Ectodermal cell (in vitro differentiated cells): Measurements from ENCODE around the gene LRRC8D. TPM values are rescaled to one million over a fixed set of nuclear protein-coding genes. Genes with fewer than 3 reads are reported as not detected.
A peak's percentile ranks its signal among the peaks of the same experiment; 100 is the strongest.
"Not testable (repeated sequence)": the region's sequence is repeated elsewhere in the genome, so short reads cannot be mapped to it uniquely, and the experiment has no call there.

Source experiments
- H3K27ac ChIP-seq: 2 replicates; pipeline ENCODE4 v1.7.0; 2013; ENCODE audit warnings: mild to moderate bottlenecking, low read depth, low read length; ENCODE audit not compliant: insufficient read depth, poor library complexity, severe bottlenecking
- H3K27me3 ChIP-seq: 2 replicates; pipeline ENCODE4 v1.7.0; 2013; ENCODE audit warnings: mild to moderate bottlenecking, low read length; ENCODE audit not compliant: insufficient read depth, control insufficient read depth, poor library complexity, severe bottlenecking
- H3K36me3 ChIP-seq: one replicate; pipeline ENCODE4 v1.7.0; 2013; ENCODE audit warnings: low read length; ENCODE audit not compliant: control insufficient read depth, insufficient read depth
- H3K4me1 ChIP-seq: one replicate; pipeline ENCODE4 v1.7.0; 2013; ENCODE audit warnings: low read length; ENCODE audit not compliant: control insufficient read depth, insufficient read depth
- H3K4me3 ChIP-seq: 2 replicates; pipeline ENCODE4 v1.7.0; 2013; ENCODE audit warnings: low read depth, low read length, control low read depth; ENCODE audit not compliant: insufficient read depth
- H3K9me3 ChIP-seq: 2 replicates; pipeline ENCODE4 v1.7.0; 2013; ENCODE audit warnings: mild to moderate bottlenecking, low read length, moderate library complexity; ENCODE audit not compliant: control insufficient read depth
- WGBS, 2 experiments: methylation state at CpG; one replicate each; pipeline ENCODE4 v1.1.7; 2013; ENCODE audit warnings: missing lambda C conversion rate in 2 of 2; 5-methylcytosine and 5-hydroxymethylcytosine counted together
- polyA plus RNA-seq, 4 experiments: library from polyadenylated mRNA; stranded (reverse); fragments of 50-300 nt; gene quantifications; one replicate each; pipeline ENCODE4 v1.2.3, GENCODE V29; 2013

The LRRC8D gene
- 39.7 TPM for polyA plus RNA-seq (2013, experiment 1 of 4)
- polyA plus RNA-seq (2013, experiment 2 of 4) = 47.8 TPM
- 32.3 TPM for polyA plus RNA-seq (2013, experiment 3 of 4)
- 34.0 TPM for polyA plus RNA-seq (2013, experiment 4 of 4)

GRCh38 chr1:89820422-89821321 lies at the start of gene LRRC8D:
Gene LRRC8D (plus strand): TSS chr1:89821032. CDS start chr1:89933069, 112,037 bp downstream.
- WGBS, 2 experiments = 1% methylated on average over 82 of the region's 82 CpGs
- H3K4me1 ChIP-seq = peaks cover 10% of the 10 kb centered on the region
- H3K27ac ChIP-seq = peak within 1 kb of the TSS; percentile 84
- H3K27me3 ChIP-seq = peaks cover 11% of the 10 kb centered on the region
- H3K36me3 ChIP-seq = no peaks in the 10 kb centered on the region
- no peaks in the 10 kb centered on the region for H3K9me3 ChIP-seq
- H3K4me3 ChIP-seq = peak within 1 kb of the TSS; percentile 94

- Histone ChIP-seq H3K27me3 (no peaks in the 10 kb centered on the region), H3K27ac (no peak overlapping the region), H3K36me3 (no peaks in the 10 kb centered on the region), H3K9me3 (no peaks in the 10 kb centered on the region), H3K4me3 (no peak overlapping the region), H3K4me1 (no peaks in the 10 kb centered on the region)
- 84 to 94% methylated on average over 4 to 5 of the region's 5 CpGs for WGBS, 2 experiments
Observed at GRCh38 chr1:89771991-89772560, 48.8 kb upstream of the LRRC8D start.

- not testable (repeated sequence) for H3K27me3 ChIP-seq, H3K9me3 ChIP-seq, H3K27ac ChIP-seq, H3K36me3 ChIP-seq, H3K4me3 ChIP-seq, H3K4me1 ChIP-seq
- WGBS, 2 experiments = 86 to 90% methylated on average over 1 of the region's 1 CpG
Observed at GRCh38 chr1:89776104-89776503, 44.7 kb upstream of the LRRC8D start.

GRCh38 chr1:89777271-89777670 lies 43.6 kb upstream of the LRRC8D start:
- not testable (repeated sequence) for H3K4me3 ChIP-seq, H3K9me3 ChIP-seq, H3K27ac ChIP-seq, H3K27me3 ChIP-seq, H3K4me1 ChIP-seq, H3K36me3 ChIP-seq
- 85 to 86% methylated on average over 2 of the region's 2 CpGs for WGBS, 2 experiments

GRCh38 chr1:89779151-89779940 lies 41.5 kb upstream of the LRRC8D start:
- 94 to 95% methylated on average over 4 to 6 of the region's 6 CpGs for WGBS, 2 experiments
- H3K27me3 ChIP-seq = no peaks in the 10 kb centered on the region
- H3K4me1 ChIP-seq = no peaks in the 10 kb centered on the region
- no peaks in the 10 kb centered on the region for H3K36me3 ChIP-seq
- no peaks in the 10 kb centered on the region for H3K9me3 ChIP-seq
- H3K27ac ChIP-seq = no peak overlapping the region
- no peak overlapping the region for H3K4me3 ChIP-seq

GRCh38 chr1:89780721-89781120 lies 40.1 kb upstream of the LRRC8D start:
- no peaks in the 10 kb centered on the region for H3K36me3 ChIP-seq
- H3K4me1 ChIP-seq = no peaks in the 10 kb centered on the region
- WGBS, 2 experiments = 88 to 90% methylated on average over 2 of the region's 2 CpGs
- no peaks in the 10 kb centered on the region for H3K27me3 ChIP-seq
- no peak overlapping the region for H3K27ac ChIP-seq
- no peaks in the 10 kb centered on the region for H3K9me3 ChIP-seq
- no peak overlapping the region for H3K4me3 ChIP-seq

- Histone ChIP-seq H3K4me3 (no peak overlapping the region), H3K27ac (no peak overlapping the region), H3K9me3 (no peaks in the 10 kb centered on the region), H3K36me3 (no peaks in the 10 kb centered on the region), H3K27me3 (no peaks in the 10 kb centered on the region), H3K4me1 (no peaks in the 10 kb centered on the region)
- 94 to 98% methylated on average over 4 of the region's 4 CpGs for WGBS, 2 experiments
Observed at GRCh38 chr1:89781494-89782126, 39.2 kb upstream of the LRRC8D start.

- 78 to 85% methylated on average over 6 to 7 of the region's 7 CpGs for WGBS, 2 experiments
- H3K36me3 ChIP-seq = no peaks in the 10 kb centered on the region
- H3K27ac ChIP-seq = no peak overlapping the region
- no peaks in the 10 kb centered on the region for H3K4me1 ChIP-seq
- no peaks in the 10 kb centered on the region for H3K9me3 ChIP-seq
- H3K27me3 ChIP-seq = no peaks in the 10 kb centered on the region
- H3K4me3 ChIP-seq = no peak overlapping the region
Observed at GRCh38 chr1:89786628-89787214, 34.1 kb upstream of the LRRC8D start.

GRCh38 chr1:89790592-89790991 lies 30.2 kb upstream of the LRRC8D start:
- H3K27ac ChIP-seq = no peak overlapping the region
- H3K4me1 ChIP-seq = no peaks in the 10 kb centered on the region
- no peaks in the 10 kb centered on the region for H3K9me3 ChIP-seq
- H3K4me3 ChIP-seq = no peak overlapping the region
- H3K27me3 ChIP-seq = no peaks in the 10 kb centered on the region
- no peaks in the 10 kb centered on the region for H3K36me3 ChIP-seq
- WGBS, 2 experiments = 88 to 89% methylated on average over 1 to 2 of the region's 2 CpGs
